Activated naive CD8-positive, alpha-beta T cell treated with anti-CD3 and anti-CD28 coated beads, Interleukin-2, amount 50 U/mL, for 16 hours (primary cell): ENCODE results near the gene LINC01488.

Source experiments
- DNase-seq: peaks from one replicate; pipeline ENCODE4 v3.0.0-alpha.2; 2020; ENCODE audit warnings: low read depth, low spot score

LINC01488 gene

DNA sequence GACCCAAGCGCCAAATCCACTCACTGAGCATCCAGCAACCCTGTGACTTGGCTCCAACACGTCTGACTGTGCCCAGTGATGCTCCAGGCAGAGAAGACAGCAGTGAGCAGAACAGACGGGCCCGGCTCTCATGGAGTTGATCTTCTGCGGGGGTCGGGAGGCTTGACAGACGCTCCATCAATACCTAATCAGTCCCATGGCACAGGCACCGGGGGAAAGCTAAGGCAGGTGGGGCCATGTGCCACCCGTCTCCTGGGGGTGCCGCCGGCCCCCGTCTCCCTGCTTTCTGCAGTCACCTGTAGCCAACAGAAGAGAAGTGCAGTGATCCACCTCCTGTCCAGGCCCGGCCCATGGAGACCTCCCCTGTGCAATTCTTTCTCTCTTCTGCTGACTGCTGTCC, 47.5 kb downstream of the LINC01488 start:
- no peak for DNase-seq

DNA sequence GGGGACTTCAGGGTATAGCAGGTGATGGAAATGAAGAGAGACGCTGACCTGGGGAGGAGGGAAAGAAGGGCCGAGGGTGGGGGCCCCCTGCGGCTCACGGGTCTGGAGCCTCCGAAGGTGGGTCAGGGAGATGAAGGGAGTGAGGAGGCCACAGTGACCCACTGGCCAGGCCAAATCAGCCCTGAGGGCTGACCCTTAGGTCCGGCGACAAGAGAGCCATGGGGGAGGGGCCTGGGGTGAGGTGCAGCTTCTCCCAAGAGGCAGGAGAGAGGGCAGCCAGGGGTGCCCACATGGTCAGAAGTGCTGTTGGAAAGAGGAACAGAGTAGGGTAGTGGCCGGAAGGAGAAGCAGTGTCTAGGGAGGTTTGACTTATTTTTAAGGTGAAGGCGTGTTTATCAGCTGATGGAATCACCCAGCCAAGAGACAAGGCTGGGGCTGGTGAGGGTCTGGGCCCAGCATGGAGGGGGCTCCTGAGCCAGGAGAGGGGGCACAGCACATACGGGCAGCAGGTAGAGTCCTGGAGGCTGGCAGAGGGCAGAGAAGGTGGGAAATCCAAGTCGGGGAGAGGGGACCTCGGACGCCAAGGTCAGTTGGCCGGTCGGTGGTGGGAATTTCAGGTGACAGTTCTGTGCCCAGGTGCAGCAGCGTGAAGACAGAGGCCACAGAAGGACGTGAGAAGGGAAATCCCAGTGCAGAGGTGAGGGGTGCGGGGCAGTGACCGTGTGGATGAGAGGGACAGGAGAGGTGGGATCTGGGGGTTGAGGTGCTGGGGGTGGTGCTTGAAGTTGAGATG, 49.0 kb downstream of the LINC01488 start:
- no peak for DNase-seq

DNA sequence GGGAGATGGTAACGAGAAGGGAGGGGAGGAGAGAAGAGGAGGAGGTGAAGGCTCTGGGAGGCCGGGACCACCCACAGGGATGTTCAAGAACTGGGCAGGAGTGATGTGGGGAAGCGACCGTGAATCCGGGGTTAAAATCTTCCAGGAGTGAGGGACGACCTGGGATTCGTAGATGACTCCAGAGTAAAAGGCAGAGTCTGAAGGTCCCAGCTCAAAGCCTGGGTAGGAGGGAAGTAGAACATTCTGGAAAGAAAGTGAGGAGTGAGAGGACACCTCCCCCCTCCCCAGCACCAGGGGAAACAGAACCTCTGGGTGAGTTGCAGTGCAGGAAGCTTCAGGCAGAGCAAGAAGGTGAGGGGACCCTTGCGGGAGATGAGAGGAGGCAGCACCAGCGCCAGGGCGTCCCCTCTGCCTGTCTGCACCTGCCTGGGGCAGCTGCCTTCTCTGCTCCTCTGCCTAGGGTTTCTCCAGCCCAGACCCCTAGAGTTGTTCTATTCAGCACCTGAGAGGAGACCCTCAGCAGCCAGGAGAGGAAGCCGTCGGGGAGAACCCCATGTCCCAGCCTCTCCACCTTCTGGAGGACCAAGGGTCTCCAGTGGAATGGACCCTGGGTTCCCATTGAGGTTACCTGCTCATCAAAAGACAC, 49.7 kb downstream of the LINC01488 start:
- no peak for DNase-seq

GRCh38 chr11:69531717-69532088, 50.2 kb downstream of the LINC01488 start:
- DNase-seq, result no peak

DNA sequence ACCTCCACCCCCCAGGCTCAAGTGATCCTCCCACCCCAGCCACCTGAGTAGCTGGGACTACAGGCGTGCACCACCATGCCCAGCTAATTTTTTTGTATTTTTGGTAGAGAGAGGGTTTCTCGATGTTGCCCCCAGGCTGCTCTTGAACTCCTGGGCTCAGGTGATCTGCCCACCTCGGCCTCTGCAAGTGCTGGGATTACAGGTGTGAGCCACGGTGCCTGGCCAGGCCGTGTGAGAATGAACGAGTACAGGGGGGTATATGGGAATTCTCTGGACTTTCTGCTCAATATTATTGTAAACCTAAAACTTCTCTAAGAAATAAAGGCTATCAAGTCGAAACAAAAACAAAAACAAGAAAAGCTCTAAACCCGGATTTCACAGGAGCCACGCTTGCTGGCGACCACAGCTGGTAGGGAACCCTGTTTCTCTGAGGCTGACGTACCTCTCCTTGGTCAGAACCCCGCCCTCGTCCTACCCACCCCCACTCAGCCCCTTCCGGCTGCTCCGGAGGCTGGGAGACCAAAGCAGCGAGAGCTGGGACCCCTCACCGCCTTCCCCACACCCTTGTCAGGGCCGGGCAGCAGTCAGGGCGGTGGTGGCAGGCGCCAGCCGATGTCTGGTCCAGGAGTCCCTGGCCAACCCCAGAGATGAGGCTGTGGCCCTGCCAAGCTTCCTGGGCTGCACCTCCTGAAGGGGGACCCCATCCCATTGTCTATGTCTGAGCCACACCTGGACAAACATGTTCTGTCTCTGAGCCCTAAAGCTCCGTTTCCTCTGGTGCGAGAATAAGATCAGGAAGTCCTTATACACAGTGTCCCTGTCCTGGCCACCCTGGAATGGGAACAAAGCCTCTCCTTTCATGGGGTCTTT, 52.1 kb downstream of the LINC01488 start:
- no peak for DNase-seq

DNA sequence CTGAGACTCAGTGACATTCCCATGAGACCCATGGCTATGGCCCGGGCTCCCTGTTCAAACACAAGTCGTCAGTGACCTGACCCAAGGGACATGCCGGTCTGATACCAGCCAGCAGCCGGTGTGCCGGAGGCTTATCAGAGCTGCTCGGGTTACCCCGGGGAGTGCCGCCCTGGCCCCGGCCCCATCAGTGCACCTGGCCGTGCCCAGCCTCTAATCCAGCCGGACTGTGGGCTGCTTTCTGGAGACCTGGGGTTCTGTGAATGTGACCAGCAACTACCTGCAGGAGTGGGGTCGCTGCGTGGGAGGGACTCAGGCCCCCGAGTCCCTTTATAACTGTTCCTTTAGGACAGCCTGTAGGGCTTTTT, 52.7 kb downstream of the LINC01488 start:
- no peak for DNase-seq

DNA sequence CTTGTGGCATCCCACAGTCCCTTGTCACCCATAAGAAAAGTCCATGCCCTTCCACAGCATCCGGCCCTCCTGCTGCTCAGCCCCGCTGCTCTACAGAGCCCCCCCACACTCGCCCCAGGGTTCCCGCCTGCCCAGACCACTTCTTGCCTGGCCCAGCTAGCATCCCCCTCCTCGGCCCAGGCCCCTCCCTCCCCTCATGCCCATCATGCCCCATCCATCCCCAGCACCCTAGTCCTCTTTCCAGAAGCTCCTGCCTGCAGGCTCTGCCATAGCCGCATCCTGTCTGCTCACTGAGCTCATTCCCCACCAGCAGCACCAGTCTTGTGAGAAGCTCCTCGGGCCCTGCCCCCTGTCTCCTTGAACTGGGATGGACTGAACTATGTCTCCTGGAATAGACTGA, 54.4 kb downstream of the LINC01488 start:
- no peak for DNase-seq

- DNase-seq, result no peak
These were observed 54.9 kb downstream of the LINC01488 start for GRCh38 chr11:69536406-69536805.

- DNase-seq, result no peak
These were observed 55.7 kb downstream of the LINC01488 start for GRCh38 chr11:69537126-69537525.

- no peak for DNase-seq
These were observed 56.6 kb downstream of the LINC01488 start for GRCh38 chr11:69537855-69538640.

DNA sequence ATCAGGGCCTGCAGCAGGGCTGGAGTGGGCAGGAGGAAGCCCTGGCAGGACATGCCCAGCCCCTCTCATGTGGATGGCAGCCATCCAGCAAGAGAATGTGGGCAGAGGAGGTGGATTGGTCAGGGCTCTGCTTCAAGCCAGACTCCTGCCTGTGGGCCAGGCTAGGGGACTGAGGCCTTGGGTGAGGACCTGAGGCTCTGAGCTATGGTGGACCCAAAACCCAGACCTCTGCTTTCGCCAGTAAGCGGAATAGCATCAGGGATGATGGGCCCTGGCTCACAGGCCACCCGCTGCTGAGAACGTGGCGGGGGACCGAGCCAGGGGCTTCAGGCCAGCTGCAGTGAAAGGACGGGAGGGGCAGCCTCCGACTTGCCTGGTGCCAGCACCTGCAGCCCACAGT, 57.4 kb downstream of the LINC01488 start:
- no peak for DNase-seq

DNA sequence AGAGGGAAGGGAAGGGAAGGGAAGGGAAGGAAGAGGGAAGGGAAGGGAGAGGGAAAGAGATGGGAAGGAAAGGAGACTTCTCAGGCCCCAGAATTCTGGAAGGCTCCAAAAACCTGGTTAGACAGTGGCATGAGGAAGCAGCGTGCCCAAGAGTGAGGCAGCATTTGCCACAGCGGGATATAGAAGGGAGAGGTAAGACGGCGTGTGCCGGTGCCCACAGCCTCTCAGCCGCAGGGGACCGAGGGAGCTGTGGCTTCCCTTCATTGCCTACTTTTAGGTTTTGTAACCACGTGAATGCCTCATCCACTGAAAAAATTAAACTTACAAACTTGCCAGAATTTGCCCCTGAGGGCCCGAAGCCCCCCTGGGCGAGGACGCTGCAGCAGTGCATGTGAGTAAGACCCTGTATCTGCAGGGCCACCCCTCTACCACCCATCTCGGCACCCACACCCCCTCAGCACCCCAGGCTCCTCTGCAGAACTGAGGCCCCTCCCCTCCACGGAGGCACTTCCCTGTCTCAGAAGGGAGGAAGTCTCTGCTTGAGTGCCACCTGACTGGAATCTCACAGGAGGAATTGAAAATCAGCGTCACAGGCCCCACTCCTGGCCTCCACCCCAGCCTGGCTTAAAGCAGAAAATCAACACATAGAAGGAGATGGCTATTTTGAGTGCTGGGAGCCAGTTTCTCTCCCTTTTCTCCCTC, 58.1 kb downstream of the LINC01488 start:
- no peak for DNase-seq

DNA sequence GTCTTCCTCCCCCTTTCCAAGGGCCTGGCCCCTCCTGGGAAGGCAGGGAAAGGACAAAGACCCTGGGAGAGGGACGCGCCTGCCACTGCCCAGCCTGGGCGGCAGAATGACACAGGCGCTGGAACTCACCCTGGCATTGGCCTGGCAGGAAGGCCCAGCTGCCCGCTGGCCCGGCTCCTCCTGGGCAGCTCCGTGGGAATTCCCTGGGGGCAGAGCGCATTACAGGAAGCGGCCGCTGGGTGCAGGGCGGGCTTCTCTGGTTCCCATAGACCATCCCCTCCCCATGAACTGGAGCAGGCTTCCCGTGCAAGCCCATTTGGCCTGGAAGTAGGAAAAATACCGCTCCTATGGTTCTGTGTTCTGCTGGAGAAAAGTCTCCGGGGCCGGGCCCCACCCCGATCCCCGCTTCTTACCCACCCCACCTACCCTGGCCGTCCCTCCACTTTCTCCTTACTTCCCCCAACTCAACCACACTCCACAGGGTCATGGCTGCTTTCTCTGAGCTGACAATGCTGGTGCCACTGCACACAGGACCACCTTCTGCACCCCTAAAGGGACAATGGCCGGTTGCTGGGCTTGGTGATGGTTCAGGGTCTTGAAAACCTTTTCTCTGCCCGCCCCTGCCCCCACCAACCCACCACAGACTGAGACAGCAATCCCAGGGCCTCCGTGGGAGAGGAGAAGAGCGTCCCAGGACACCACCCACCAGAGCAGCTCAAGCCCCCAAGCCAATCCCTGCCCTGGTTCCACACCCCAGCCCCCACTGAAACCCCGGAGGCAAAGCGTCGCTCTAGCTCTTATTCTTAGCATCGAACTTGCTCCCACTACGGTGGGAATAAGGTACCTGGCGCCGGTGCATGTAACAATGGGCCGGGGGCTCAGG, 58.9 kb downstream of the LINC01488 start:
- no peak for DNase-seq

- DNase-seq, result no peak
These were observed 59.5 kb downstream of the LINC01488 start for GRCh38 chr11:69541001-69541285.

DNA sequence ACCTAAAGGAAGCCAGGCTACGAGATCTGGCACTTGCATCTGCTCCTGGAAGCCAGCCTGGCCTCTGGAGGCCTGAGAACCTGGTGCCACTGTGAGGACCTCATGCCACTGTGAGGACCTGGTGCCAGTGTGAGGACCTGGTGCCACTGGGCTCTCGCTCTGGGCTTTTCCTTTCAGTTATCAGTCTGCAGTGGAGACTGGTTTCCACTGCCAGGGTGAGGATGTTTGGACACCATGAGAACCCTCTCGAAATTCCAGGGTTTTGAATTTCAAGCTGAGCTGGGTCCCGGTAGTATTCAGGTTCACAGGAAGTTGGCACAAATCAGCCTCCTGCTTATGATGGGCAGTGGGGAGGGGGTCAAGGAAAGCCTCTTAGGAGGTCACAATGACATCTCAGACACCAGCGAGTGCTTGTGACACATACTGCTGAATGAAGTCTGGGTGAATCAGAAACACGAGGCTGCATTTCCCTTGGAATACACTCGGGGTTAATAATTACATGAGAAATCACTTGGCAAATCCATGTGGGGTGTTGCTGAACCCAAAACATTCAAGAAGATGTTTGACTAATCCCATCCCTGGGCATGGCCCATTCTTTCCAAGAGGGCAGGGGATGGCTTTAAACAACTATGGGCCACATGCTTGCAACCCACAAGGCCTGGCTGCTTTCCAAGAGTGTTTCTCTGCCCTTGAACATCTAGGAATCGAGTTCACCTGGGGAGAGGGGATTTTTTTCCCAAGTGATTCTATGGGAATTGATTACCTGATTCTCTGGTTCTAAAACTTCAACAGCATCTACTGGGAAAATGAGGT, 60.2 kb downstream of the LINC01488 start:
- DNase-seq, result no peak

DNA sequence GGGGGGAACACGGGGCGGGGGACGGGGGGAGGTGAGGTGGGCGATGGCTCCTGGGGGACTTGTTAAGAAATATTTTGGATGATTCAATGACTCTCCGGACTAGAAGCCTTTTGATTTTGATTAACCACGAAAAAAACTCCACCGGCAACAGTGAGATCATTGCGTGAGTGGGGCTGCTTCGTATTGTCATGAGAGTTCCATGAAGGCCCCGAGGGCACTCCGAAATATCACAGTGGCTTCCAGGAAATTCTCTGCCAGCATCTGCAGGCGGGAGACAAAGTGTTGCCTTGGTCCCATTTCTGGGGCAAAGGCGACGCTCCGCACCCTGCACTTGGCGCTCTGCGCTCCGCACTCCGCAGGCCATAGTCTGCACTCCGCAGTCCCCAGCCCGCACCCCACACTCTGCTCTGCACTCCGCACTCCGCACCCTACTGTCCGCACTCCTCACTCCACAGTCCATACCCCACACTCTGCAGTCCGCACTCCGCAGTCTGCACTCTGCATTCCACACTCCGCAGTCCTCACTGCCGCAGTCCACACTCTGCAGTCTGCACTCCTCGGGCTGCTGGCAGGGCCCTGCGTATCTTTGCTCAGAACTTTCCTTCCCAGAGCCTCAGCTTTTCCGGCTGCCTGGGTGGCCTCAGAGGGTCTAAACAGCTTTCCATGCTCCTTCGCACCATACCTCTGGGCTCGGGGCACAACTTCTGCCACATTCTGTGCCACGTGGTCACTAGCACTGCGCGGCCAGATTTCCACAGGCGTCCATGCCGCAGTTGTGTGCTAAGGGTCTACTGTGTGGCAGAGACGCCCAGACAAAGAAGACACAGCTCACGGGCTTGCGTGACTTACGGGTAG, 61.1 kb downstream of the LINC01488 start:
- no peak for DNase-seq
